ENCODE measurements around the gene DLGAP1. TPM values are rescaled to one million over a fixed set of nuclear protein-coding genes. Genes with fewer than 3 reads are reported as not detected.

Gene DLGAP1

DNA sequence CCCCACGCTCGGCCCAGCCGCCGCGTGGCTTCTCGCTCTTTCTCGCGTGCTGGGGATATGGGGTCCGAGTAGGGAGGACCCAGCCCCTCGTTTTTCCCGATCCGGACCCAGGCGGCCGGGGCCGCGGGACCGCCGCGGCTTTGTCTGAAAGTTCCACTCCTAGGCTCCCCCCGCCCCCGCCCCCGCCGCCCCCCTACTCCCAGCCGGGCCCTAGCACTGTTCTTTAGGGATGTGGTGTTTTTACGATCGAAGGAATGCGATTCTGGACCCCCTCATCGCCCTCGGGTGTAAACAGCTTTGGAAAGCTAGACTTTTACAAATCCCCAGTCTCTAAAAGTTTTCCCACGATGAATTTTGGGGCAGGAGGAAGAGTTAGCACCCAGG lies 1004.3 kb downstream of the DLGAP1 start:
- Histone ChIP-seq H3K36me3 (ENCODE audit: insufficient read depth, low read length) (peaks cover 6% of the 10 kb centered on the region), H3K27me3 (ENCODE audit: control insufficient read depth, insufficient read depth, low read length) (no peaks in the 10 kb centered on the region), H3K9me3 (replicated peaks; ENCODE audit: low read length) (no peaks in the 10 kb centered on the region), H3K4me2 (ENCODE audit: low read length) (peak overlapping the region; percentile 90), H3K9ac (ENCODE audit: low read depth, low read length) (peak overlapping the region; percentile 99), H3K4me3 (ENCODE audit: low read length) (peak overlapping the region; percentile 85), H3K4me1 (ENCODE audit: control insufficient read depth, insufficient read depth, low read length) (peaks cover 37% of the 10 kb centered on the region)

DNA sequence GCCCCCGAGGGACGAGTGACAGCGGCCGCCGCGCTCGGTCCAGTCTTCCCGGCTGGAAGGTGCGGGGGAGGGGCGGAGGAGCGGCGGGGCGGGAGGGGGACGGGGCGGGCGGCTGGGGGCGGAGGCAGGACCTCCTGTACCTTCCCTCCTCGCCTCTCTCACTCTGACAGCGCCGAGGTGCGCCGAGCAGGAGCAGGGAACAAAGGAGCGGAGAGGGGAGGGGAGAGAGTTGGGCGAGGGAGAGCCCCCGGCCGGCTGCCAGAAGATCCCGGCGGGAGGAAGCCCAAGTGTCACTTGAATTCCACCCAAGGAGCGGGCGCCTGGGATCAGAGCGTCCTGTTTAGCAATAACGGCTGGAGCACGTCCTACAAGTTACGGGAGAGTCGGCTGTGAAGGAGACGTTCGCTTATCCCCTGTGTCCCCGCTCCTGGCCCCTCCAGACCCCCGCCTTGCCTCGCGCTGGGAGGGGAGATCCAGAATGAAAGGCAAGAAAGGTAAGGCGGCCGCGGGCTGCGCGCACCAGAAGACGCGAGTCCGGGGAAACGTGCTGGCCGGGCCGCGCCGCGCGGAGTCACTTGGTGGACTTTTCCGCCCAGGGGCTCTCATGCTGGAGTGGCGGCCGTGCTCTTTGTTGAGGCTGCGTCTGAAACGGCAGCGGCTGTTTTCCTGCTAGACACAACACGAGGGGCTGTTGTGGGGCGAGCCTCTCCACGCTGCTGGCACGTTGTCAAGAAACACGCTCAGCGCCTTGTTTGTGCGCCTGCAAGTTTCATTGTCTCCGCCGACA lies 1004.9 kb downstream of the DLGAP1 start, which contains the start of gene TGIF1:
TGIF1 (plus strand) TSS at position 161 of the 787 bp plus-strand sequence; CDS start at position 479, 318 bp downstream.
- H3K4me2 ChIP-seq (ENCODE audit: low read length), result peak within 1 kb of the TSS; percentile 90
- H3K4me1 ChIP-seq (ENCODE audit: control insufficient read depth, insufficient read depth, low read length), result peaks cover 32% of the 10 kb centered on the region
- peak within 1 kb of the TSS; percentile 85 for H3K4me3 ChIP-seq (ENCODE audit: low read length)
- H3K9me3 ChIP-seq (replicated peaks; ENCODE audit: low read length), result no peaks in the 10 kb centered on the region
- H3K27me3 ChIP-seq (ENCODE audit: control insufficient read depth, insufficient read depth, low read length), result no peaks in the 10 kb centered on the region
- H3K36me3 ChIP-seq (ENCODE audit: insufficient read depth, low read length), result peaks cover 6% of the 10 kb centered on the region
- peak within 1 kb of the TSS; percentile 99 for H3K9ac ChIP-seq (ENCODE audit: low read depth, low read length)

DNA sequence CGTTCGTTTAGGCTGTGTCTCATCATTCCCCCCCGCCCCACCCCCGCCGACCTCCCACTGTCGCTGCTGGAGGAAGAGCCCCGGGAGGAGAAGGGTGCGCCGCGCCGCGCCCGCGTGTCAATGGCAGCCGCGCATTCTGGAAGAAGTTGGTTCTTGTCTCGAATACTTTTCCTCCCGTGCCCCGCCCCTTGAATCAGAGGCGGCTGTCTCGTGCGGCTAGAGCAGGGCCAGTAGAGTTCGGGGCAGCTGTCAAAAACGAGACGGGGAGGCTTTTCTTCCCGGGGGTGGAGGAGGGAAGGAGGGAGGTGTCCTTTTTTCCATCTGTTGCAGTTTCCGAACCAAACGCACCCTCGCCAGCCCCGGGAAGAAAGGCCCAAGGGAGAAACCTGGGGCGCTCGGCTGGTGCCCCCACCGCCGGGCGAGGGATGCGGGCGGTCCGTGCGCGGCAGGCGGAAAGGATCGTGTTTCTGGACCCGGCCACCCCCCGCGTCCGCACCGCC lies 1005.5 kb downstream of the DLGAP1 start:
- Histone ChIP-seq H3K9me3 (replicated peaks; ENCODE audit: low read length) (no peaks in the 10 kb centered on the region), H3K4me1 (ENCODE audit: control insufficient read depth, insufficient read depth, low read length) (peaks cover 27% of the 10 kb centered on the region), H3K4me3 (ENCODE audit: low read length) (peak overlapping the region; percentile 85), H3K36me3 (ENCODE audit: insufficient read depth, low read length) (peaks cover 6% of the 10 kb centered on the region), H3K4me2 (ENCODE audit: low read length) (peak overlapping the region; percentile 90), H3K27me3 (ENCODE audit: control insufficient read depth, insufficient read depth, low read length) (no peaks in the 10 kb centered on the region), H3K9ac (ENCODE audit: low read depth, low read length) (peak overlapping the region; percentile 99)

DNA sequence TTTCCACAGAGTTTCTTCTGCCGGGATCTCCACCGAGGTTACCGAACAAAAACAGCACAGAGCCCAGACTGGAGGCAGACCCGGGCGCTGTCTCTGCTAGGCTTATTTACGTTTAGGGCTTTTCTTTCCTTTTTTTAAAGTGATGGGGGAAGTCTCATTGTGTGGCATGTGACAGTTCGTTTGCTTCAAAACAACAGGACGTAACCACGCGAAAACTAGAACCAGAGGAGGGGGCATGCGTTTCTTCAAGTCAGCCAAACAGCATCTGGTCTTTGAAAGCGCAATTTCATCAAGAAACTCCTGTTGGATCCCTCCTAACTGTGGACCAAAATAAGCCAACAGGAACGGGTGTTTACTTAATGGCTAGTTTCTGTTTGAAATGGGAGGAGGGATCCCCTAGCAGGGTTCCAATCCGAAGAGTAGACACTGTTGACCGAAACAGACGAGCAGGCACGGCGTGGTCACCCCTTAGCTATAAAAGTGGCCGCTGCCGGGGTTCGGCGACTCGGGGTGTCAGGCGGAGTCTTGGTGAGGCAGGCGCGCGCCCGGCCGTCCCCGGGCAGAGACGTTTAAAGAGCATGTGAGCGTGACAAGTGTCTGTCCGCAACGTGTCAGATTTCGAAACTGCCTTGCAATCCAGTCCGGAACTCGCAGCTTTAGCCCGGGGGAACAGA lies 1006.1 kb downstream of the DLGAP1 start:
- H3K9ac ChIP-seq (ENCODE audit: low read depth, low read length), result peak overlapping the region; percentile 99
- no peaks in the 10 kb centered on the region for H3K27me3 ChIP-seq (ENCODE audit: control insufficient read depth, insufficient read depth, low read length)
- no peaks in the 10 kb centered on the region for H3K9me3 ChIP-seq (replicated peaks; ENCODE audit: low read length)
- H3K36me3 ChIP-seq (ENCODE audit: insufficient read depth, low read length), result peaks cover 6% of the 10 kb centered on the region
- peaks cover 25% of the 10 kb centered on the region for H3K4me1 ChIP-seq (ENCODE audit: control insufficient read depth, insufficient read depth, low read length)
- H3K4me3 ChIP-seq (ENCODE audit: low read length), result peak overlapping the region; percentile 85
- H3K4me2 ChIP-seq (ENCODE audit: low read length), result peak overlapping the region; percentile 90

DNA sequence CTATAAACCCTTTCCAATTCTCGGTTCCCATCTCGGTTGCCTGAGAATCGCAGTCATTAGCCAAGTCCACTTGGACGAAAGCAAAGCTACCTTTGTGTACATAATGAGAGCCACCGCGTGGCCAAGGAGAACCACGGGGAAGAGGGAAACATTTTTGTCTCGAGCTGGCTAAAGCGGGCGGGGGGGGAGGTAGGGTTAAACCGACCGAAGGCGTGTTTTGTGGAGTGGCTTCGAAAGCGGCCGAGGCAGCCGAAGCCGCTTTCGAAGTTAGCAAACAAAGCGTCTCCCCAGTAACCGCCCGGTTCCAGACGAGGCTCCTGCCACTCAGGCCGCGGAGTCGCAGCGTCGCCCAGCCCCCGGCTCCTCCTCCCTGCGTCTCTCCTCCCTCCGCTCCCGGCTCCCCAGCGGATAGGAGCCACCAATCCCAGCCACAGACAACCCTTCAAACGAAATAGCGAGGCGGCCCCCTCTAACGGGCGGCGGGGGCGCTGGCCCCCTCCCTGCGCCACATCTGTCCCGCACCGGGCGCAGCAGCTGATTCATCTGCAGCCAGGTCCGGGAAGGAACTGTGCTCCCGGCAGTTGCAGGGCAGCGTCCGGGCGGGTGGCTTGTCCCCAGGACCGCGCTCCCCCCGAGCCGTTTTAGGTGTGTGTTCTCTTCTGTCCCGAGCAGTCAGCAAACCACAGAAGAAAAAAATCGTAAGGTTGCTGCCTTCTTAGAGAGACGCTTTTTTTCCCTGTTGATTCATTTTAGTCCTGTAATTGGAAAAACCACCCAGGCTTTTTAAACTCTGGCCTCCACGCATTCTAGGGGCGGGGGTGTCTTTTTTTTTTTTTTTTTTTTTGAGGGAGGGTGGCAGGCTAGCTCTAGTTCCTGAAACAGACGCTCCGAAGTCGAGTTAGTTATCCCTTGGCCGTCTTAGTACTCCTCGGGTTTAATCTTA lies 1006.9 kb downstream of the DLGAP1 start:
- Histone ChIP-seq H3K4me1 (ENCODE audit: control insufficient read depth, insufficient read depth, low read length) (peaks cover 24% of the 10 kb centered on the region), H3K36me3 (ENCODE audit: insufficient read depth, low read length) (peaks cover 6% of the 10 kb centered on the region), H3K4me3 (ENCODE audit: low read length) (peak overlapping the region; percentile 85), H3K9me3 (replicated peaks; ENCODE audit: low read length) (no peaks in the 10 kb centered on the region), H3K4me2 (ENCODE audit: low read length) (peak overlapping the region; percentile 90), H3K9ac (ENCODE audit: low read depth, low read length) (peak overlapping the region; percentile 99), H3K27me3 (ENCODE audit: control insufficient read depth, insufficient read depth, low read length) (no peaks in the 10 kb centered on the region)

DNA sequence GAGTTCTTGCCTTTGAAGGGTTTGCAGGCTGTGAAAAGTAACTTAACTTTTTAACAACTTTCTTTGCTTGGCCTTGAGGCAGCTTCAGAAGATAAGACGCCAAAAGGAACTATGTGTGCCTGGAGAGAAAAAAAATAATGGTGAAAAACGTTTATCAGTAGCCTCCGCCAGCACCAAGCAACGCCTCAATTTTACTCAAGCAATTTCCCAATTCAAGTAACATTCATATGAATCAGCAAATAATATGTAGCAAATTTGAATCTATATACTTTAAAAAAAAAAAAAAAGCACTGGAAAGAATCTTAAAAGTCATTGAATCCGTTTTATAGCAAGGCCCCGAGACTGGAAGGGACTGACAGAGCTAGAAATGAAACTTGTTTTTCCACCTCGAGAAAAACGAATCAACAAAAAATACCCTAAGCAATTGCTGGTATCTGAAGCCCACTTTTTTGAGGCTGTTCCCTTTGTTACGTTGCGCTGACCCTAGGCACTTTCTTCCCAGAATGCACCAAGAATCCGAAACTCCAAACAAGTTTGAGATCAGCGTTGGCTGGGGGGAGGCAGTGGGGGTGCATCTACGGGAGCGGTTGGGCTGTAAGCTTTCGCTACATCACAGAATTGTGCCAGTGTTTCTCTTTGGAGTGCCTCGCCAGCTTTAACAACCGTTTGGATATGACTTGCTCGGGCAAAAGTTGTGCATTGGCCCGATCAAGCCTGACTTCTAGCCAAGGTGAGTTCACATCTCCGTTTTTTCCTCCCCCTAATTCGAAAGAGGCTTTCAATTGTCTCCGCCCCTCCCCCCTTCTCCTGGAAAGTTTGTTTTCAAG lies 1007.8 kb downstream of the DLGAP1 start:
- H3K9ac ChIP-seq (ENCODE audit: low read depth, low read length), result peak overlapping the region; percentile 99
- peak overlapping the region; percentile 85 for H3K4me3 ChIP-seq (ENCODE audit: low read length)
- H3K9me3 ChIP-seq (replicated peaks; ENCODE audit: low read length), result no peaks in the 10 kb centered on the region
- H3K4me1 ChIP-seq (ENCODE audit: control insufficient read depth, insufficient read depth, low read length), result peaks cover 20% of the 10 kb centered on the region
- H3K36me3 ChIP-seq (ENCODE audit: insufficient read depth, low read length), result peaks cover 6% of the 10 kb centered on the region
- H3K4me2 ChIP-seq (ENCODE audit: low read length), result peak overlapping the region; percentile 90
- H3K27me3 ChIP-seq (ENCODE audit: control insufficient read depth, insufficient read depth, low read length), result no peaks in the 10 kb centered on the region

Small RNA genes within 50 kb of the gene (small RNA-seq; reads per million reads assigned to genes)
- gene AP005208.1 (not detected), gene AP005403.1 (not detected), gene MIR6718 (not detected), gene RN7SL39P (not detected), gene RNU6-831P (not detected)
